CD4-positive, alpha-beta T cell (primary cell): ENCODE results near the gene WNT16. TPM values are rescaled to one million over a fixed set of nuclear protein-coding genes. Genes with fewer than 3 reads are reported as not detected.
"Not testable (repeated sequence)": the region's sequence is repeated elsewhere in the genome, so short reads cannot be mapped to it uniquely, and the experiment has no call there.

Experiments used
- ATAC-seq: fragments of 200-7000 bp; cut with Tn5 transposase; one replicate; pipeline ENCODE4 v1.10.0; 2022; ENCODE audit warnings: mild to moderate bottlenecking; ENCODE audit not compliant: poor library complexity
- CTCF ChIA-PET: fragments of 350-600 bp; sonication (Branson Sonifier 250); formaldehyde crosslinking; loops from one replicate; lab custom pipeline; 2021; ENCODE audit warnings: antibody characterized with exemption, inconsistent platforms; lab: Charles Lee
- POLR2A ChIA-PET: fragments of 350-600 bp; sonication (Branson Sonifier 250); formaldehyde crosslinking; loops from one replicate; lab custom pipeline; 2021; ENCODE audit warnings: antibody characterized with exemption, inconsistent platforms; lab: Charles Lee
- DNase-seq, 14 experiments: peaks; one replicate each; pipeline ENCODE4 v3.0.0-alpha.2; 2013 to 2020; ENCODE audit warnings: mixed read lengths in 2 of 14
- H3K27ac ChIP-seq, 2 donors: one replicate each; pipeline versions ENCODE4 v1.5.1 to v1.7.0; 2013; ENCODE audit warnings: low read length in 2 of 2, low read depth in 1 of 2, mild to moderate bottlenecking in 1 of 2
- H3K27me3 ChIP-seq, 2 experiments: 1 replicate in 1 of 2; 2 replicates in 1 of 2; pipeline versions ENCODE4 v1.6.1 to v1.7.0; 2013; ENCODE audit warnings: low read length in 2 of 2, control low read depth in 1 of 2, mild to moderate bottlenecking in 1 of 2, moderate library complexity in 1 of 2; ENCODE audit not compliant: insufficient read depth in 2 of 2, control insufficient read depth in 1 of 2
- H3K36me3 ChIP-seq: one replicate; pipeline ENCODE4 v1.6.1; 2013; ENCODE audit warnings: low read length, control low read depth; ENCODE audit not compliant: insufficient read depth
- H3K4me1 ChIP-seq: one replicate; pipeline ENCODE4 v1.6.1; 2013; ENCODE audit warnings: low read length, control low read depth; ENCODE audit not compliant: insufficient read depth
- H3K4me3 ChIP-seq: one replicate; pipeline ENCODE4 v1.5.1; 2013; ENCODE audit warnings: mild to moderate bottlenecking, low read length, moderate library complexity
- H3K9me3 ChIP-seq, 2 experiments: 1 replicate in 1 of 2; 2 replicates in 1 of 2; pipeline versions ENCODE4 v1.6.1 to v1.7.0; 2013; ENCODE audit warnings: low read length in 2 of 2, mild to moderate bottlenecking in 2 of 2, control low read depth in 1 of 2, moderate library complexity in 1 of 2; ENCODE audit not compliant: control insufficient read depth in 1 of 2, insufficient read depth in 1 of 2
- H3K27ac Mint-ChIP-seq: one replicate; pipeline ENCODE4 v1.8.0; 2020; ENCODE audit warnings: mixed read lengths
- H3K27me3 Mint-ChIP-seq: one replicate; pipeline ENCODE4 v1.8.0; 2021; ENCODE audit warnings: mixed read lengths
- H3K36me3 Mint-ChIP-seq: one replicate; pipeline ENCODE4 v1.8.0; 2021; ENCODE audit warnings: low read depth, mixed read lengths
- H3K4me1 Mint-ChIP-seq: one replicate; pipeline ENCODE4 v1.8.0; 2021; ENCODE audit warnings: low read depth, mixed read lengths
- H3K4me3 Mint-ChIP-seq: one replicate; pipeline ENCODE4 v1.8.0; 2020; ENCODE audit warnings: mild to moderate bottlenecking, mixed read lengths
- H3K9me3 Mint-ChIP-seq: one replicate; pipeline ENCODE4 v1.8.0; 2020; ENCODE audit warnings: mixed read lengths
- intact Hi-C, 2 experiments: fragments of 100-400 bp; cut with DNase I in 1 of 2; cut with micrococcal nuclease in 1 of 2; formaldehyde crosslinking; loops; one replicate each; pipeline versions ENCODE4 v1.15.1 to v1.9.0; 2023 to 2025; cut with DNase I, micrococcal nuclease
- total RNA-seq, 174 experiments: library from RNA in 2 of 174; stranded (reverse) in 2 of 174; gene quantifications; one replicate each; pipeline ENCODE4 v1.2.3 and lab custom pipeline; 2021 to 2026
- TF ChIP-seq, protein P1 (sequence below): fragments of 200-600 bp; IDR thresholded peaks from one replicate; pipeline ENCODE4 v1.8.0; 2022; ENCODE audit warnings: antibody characterized with exemption, mild to moderate bottlenecking

The WNT16 gene
- total RNA-seq, 2 experiments from 2014 or later, result not detected

DNA sequence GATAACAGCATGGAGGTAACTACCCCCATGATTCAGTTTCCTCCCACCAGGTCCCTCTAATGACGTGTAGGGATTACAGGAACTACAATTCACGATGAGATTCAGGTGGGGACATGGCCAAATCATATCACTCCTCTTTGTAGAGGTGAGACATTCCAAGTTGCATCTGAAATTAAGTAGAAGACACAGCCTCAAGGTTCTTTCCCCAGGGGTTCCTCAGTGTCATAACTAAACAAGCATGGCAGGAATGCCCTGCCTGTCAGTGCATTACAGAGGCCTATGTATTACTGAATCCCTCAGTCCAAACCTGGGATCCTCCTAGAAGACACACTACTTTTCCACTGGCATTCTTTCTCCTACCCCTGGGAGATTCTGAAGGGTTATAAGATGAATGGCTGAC, 42.6 kb upstream of the WNT16 start:
- TF ChIP-seq, protein P1, sequence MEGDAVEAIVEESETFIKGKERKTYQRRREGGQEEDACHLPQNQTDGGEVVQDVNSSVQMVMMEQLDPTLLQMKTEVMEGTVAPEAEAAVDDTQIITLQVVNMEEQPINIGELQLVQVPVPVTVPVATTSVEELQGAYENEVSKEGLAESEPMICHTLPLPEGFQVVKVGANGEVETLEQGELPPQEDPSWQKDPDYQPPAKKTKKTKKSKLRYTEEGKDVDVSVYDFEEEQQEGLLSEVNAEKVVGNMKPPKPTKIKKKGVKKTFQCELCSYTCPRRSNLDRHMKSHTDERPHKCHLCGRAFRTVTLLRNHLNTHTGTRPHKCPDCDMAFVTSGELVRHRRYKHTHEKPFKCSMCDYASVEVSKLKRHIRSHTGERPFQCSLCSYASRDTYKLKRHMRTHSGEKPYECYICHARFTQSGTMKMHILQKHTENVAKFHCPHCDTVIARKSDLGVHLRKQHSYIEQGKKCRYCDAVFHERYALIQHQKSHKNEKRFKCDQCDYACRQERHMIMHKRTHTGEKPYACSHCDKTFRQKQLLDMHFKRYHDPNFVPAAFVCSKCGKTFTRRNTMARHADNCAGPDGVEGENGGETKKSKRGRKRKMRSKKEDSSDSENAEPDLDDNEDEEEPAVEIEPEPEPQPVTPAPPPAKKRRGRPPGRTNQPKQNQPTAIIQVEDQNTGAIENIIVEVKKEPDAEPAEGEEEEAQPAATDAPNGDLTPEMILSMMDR, result no peak
- POLR2A ChIA-PET, result no interaction called here
- no peak for ATAC-seq

GRCh38 chr7:121286742-121287734, 41.8 kb upstream of the WNT16 start:
- TF ChIP-seq, protein P1, result no peak
- ChIA-PET POLR2A (no interaction called here), CTCF (no interaction called here)
- H3K9me3 ChIP-seq, result peaks cover 0 to 7% of the 10 kb centered on the region in 2 experiments
- no peaks in the 10 kb centered on the region for H3K27me3 ChIP-seq
- Mint-ChIP-seq H3K4me3 (no peak overlapping the region), H3K4me1 (no peaks in the 10 kb centered on the region), H3K9me3 (peaks cover 3% of the 10 kb centered on the region), H3K27ac (no peak overlapping the region), H3K27me3 (peaks cover 7% of the 10 kb centered on the region), H3K36me3 (no peaks in the 10 kb centered on the region)
- H3K4me3 ChIP-seq, result no peak overlapping the region
- ATAC-seq (no peak), DNase-seq (no peak)
- no peak overlapping the region for H3K27ac ChIP-seq
- H3K36me3 ChIP-seq, result no peaks in the 10 kb centered on the region
- intact Hi-C loops, result no loop called here
- H3K4me1 ChIP-seq, result no peaks in the 10 kb centered on the region

More for the DNA sequence above, 42.6 kb upstream of the WNT16 start:
- no peaks in the 10 kb centered on the region for H3K36me3 ChIP-seq
- Mint-ChIP-seq H3K4me1 (no peaks in the 10 kb centered on the region), H3K27ac (no peak overlapping the region), H3K9me3 (peaks cover 3% of the 10 kb centered on the region), H3K36me3 (no peaks in the 10 kb centered on the region), H3K27me3 (peaks cover 3% of the 10 kb centered on the region), H3K4me3 (no peak overlapping the region)
- CTCF ChIA-PET, result no interaction called here
- intact Hi-C loops, result no loop called here
- H3K4me1 ChIP-seq, result no peaks in the 10 kb centered on the region
- H3K27me3 ChIP-seq, result no peaks in the 10 kb centered on the region
- no peak overlapping the region for H3K4me3 ChIP-seq
- DNase-seq, result no peak
- H3K9me3 ChIP-seq, result peaks cover 0 to 7% of the 10 kb centered on the region in 2 experiments
- no peak overlapping the region for H3K27ac ChIP-seq

DNA sequence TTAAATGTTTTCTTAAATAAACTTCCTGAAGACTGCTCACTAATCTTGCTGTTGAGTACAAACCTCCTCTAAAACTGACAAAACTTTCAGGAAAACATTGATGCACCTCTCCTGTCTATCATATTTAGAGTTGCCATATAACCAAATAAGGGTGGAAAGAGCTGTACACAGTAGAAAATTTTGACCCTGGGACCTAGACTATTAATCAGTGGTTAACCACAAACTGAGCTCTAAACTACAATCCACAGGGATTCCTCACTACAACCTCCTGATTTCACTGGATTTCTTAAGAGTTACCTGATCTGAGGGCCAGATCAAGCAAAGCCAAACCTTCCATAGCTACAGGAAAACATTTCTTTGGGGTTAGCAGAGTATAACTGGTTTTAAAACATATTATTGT, 39.9 kb upstream of the WNT16 start:
- CTCF ChIA-PET, result no interaction called here
- no peak overlapping the region for H3K4me3 Mint-ChIP-seq
- no peak overlapping the region for H3K27ac Mint-ChIP-seq

GRCh38 chr7:121289930-121290329, 38.9 kb upstream of the WNT16 start:
- H3K4me3 ChIP-seq, H3K4me3 Mint-ChIP-seq, H3K36me3 ChIP-seq, POLR2A ChIA-PET, CTCF ChIA-PET, H3K9me3 ChIP-seq, H3K27ac ChIP-seq, H3K27ac Mint-ChIP-seq, H3K4me1 Mint-ChIP-seq, H3K4me1 ChIP-seq, H3K9me3 Mint-ChIP-seq, H3K27me3 ChIP-seq, intact Hi-C loops, DNase-seq, ATAC-seq, H3K36me3 Mint-ChIP-seq: not testable (repeated sequence)
- peaks cover 14% of the 10 kb centered on the region for H3K27me3 Mint-ChIP-seq

More for the DNA sequence above, 39.9 kb upstream of the WNT16 start:
- Histone ChIP-seq H3K4me1 (no peaks in the 10 kb centered on the region), H3K27me3 (no peaks in the 10 kb centered on the region), H3K36me3 (no peaks in the 10 kb centered on the region), H3K4me3 (no peak overlapping the region), H3K9me3 (peaks cover 0 to 12% of the 10 kb centered on the region in 2 experiments), H3K27ac (no peak overlapping the region)
- DNase-seq (no peak), ATAC-seq (no peak)
- Mint-ChIP-seq H3K9me3 (peaks cover 3% of the 10 kb centered on the region), H3K4me1 (no peaks in the 10 kb centered on the region), H3K36me3 (no peaks in the 10 kb centered on the region), H3K27me3 (peaks cover 12% of the 10 kb centered on the region)
- POLR2A ChIA-PET, result no interaction called here
- intact Hi-C loops, result no loop called here
- TF ChIP-seq, protein P1, result no peak
